Measurements from ENCODE around the gene ESPNL.

Gene ESPNL

GRCh38 chr2:238139196-238140039 is 39.3 kb downstream of the ESPNL start:
- Histone ChIP-seq H3K9me3 (ENCODE audit: control insufficient read depth in 2 of 2, low read length in 2 of 2) (no peaks in the 10 kb centered on the region), H3K27ac (ENCODE audit: low read length) (no peak overlapping the region), H3K36me3 (ENCODE audit: control insufficient read depth in 2 of 2, insufficient read depth in 2 of 2, low read length in 2 of 2) (no peaks in the 10 kb centered on the region), H3K27me3 (ENCODE audit: control insufficient read depth in 1 of 2, insufficient read depth in 2 of 2, low read length in 2 of 2) (no peaks in the 10 kb centered on the region), H3K4me1 (ENCODE audit: control insufficient read depth, insufficient read depth, low read length) (peaks cover 23% of the 10 kb centered on the region), H3K4me3 (ENCODE audit: low read length in 2 of 2) (peak overlapping the region in 1 of 2 donors; percentile 67), H3K9ac (ENCODE audit: low read length in 2 of 2) (no peak overlapping the region)

- no peaks in the 10 kb centered on the region for H3K27me3 ChIP-seq (ENCODE audit: control insufficient read depth in 1 of 2, insufficient read depth in 2 of 2, low read length in 2 of 2)
- peaks cover 23% of the 10 kb centered on the region for H3K4me1 ChIP-seq (ENCODE audit: control insufficient read depth, insufficient read depth, low read length)
- H3K9ac ChIP-seq (ENCODE audit: low read length in 2 of 2): no peak overlapping the region
- no peak overlapping the region for H3K4me3 ChIP-seq (ENCODE audit: low read length in 2 of 2)
- no peaks in the 10 kb centered on the region for H3K9me3 ChIP-seq (ENCODE audit: control insufficient read depth in 2 of 2, low read length in 2 of 2)
- no peaks in the 10 kb centered on the region for H3K36me3 ChIP-seq (ENCODE audit: control insufficient read depth in 2 of 2, insufficient read depth in 2 of 2, low read length in 2 of 2)
- no peak overlapping the region for H3K27ac ChIP-seq (ENCODE audit: low read length)
These were observed 39.9 kb downstream of the ESPNL start for GRCh38 chr2:238140040-238140439.

- Histone ChIP-seq H3K27me3 (ENCODE audit: control insufficient read depth in 1 of 2, insufficient read depth in 2 of 2, low read length in 2 of 2) (no peaks in the 10 kb centered on the region), H3K4me1 (ENCODE audit: control insufficient read depth, insufficient read depth, low read length) (peaks cover 23% of the 10 kb centered on the region), H3K9ac (ENCODE audit: low read length in 2 of 2) (no peak overlapping the region), H3K4me3 (ENCODE audit: low read length in 2 of 2) (no peak overlapping the region), H3K27ac (ENCODE audit: low read length) (no peak overlapping the region), H3K36me3 (ENCODE audit: control insufficient read depth in 2 of 2, insufficient read depth in 2 of 2, low read length in 2 of 2) (no peaks in the 10 kb centered on the region), H3K9me3 (ENCODE audit: control insufficient read depth in 2 of 2, low read length in 2 of 2) (no peaks in the 10 kb centered on the region)
These were observed 40.8 kb downstream of the ESPNL start for GRCh38 chr2:238140721-238141540.

- Histone ChIP-seq H3K9me3 (ENCODE audit: control insufficient read depth in 2 of 2, low read length in 2 of 2) (no peaks in the 10 kb centered on the region), H3K9ac (ENCODE audit: low read length in 2 of 2) (no peak overlapping the region), H3K27me3 (ENCODE audit: control insufficient read depth in 1 of 2, insufficient read depth in 2 of 2, low read length in 2 of 2) (no peaks in the 10 kb centered on the region), H3K27ac (ENCODE audit: low read length) (no peak overlapping the region), H3K4me1 (ENCODE audit: control insufficient read depth, insufficient read depth, low read length) (peaks cover 23% of the 10 kb centered on the region), H3K4me3 (ENCODE audit: low read length in 2 of 2) (no peak overlapping the region), H3K36me3 (ENCODE audit: control insufficient read depth in 2 of 2, insufficient read depth in 2 of 2, low read length in 2 of 2) (no peaks in the 10 kb centered on the region)
These were observed 41.6 kb downstream of the ESPNL start for GRCh38 chr2:238141541-238142318.

GRCh38 chr2:238142382-238143205 is 42.5 kb downstream of the ESPNL start:
- Histone ChIP-seq H3K4me1 (ENCODE audit: control insufficient read depth, insufficient read depth, low read length) (peaks cover 23% of the 10 kb centered on the region), H3K4me3 (ENCODE audit: low read length in 2 of 2) (no peak overlapping the region), H3K27me3 (ENCODE audit: control insufficient read depth in 1 of 2, insufficient read depth in 2 of 2, low read length in 2 of 2) (no peaks in the 10 kb centered on the region), H3K9ac (ENCODE audit: low read length in 2 of 2) (no peak overlapping the region), H3K9me3 (ENCODE audit: control insufficient read depth in 2 of 2, low read length in 2 of 2) (no peaks in the 10 kb centered on the region), H3K36me3 (ENCODE audit: control insufficient read depth in 2 of 2, insufficient read depth in 2 of 2, low read length in 2 of 2) (no peaks in the 10 kb centered on the region), H3K27ac (ENCODE audit: low read length) (no peak overlapping the region)

DNA sequence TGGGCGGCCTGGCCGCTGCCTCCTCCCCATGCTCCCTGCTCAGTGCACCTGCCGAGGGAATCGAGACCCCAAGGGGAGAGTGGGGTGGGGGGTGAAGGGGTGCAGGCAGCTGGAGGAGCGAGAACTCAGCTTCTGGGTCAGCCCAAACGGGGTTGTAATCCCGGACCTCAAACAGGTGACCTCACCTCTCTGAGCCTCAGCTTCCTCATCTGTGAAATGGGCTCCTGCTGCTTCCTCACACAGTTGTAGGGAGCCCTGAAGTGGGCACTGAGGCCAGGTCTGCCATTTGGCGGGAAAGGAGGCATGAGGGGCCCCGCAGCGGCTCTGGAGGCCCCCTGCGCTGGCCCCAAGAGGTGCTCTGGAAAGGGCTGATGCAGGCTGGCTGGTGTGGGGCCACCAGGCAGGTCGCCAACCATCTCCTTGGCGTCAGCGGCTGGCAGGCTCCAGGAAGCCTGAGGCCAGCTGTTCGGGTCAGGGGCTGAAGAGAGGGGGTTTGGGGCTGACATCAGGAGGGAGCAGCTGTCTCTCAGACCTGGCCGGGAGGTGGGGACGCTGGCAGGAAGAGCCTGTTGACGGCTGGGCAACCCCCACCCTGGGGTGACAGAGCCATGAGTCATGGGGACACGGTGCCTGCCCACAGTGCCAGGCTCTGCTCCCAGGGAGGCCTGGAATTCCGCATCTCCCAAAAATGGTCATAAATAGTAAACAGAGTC is 43.3 kb downstream of the ESPNL start:
- Histone ChIP-seq H3K36me3 (ENCODE audit: control insufficient read depth in 2 of 2, insufficient read depth in 2 of 2, low read length in 2 of 2) (no peaks in the 10 kb centered on the region), H3K9ac (ENCODE audit: low read length in 2 of 2) (no peak overlapping the region), H3K4me1 (ENCODE audit: control insufficient read depth, insufficient read depth, low read length) (peaks cover 16% of the 10 kb centered on the region), H3K27ac (ENCODE audit: low read length) (no peak overlapping the region), H3K27me3 (ENCODE audit: control insufficient read depth in 1 of 2, insufficient read depth in 2 of 2, low read length in 2 of 2) (no peaks in the 10 kb centered on the region), H3K4me3 (ENCODE audit: low read length in 2 of 2) (no peak overlapping the region), H3K9me3 (ENCODE audit: control insufficient read depth in 2 of 2, low read length in 2 of 2) (no peaks in the 10 kb centered on the region)

GRCh38 chr2:238144262-238144661 is 44.1 kb downstream of the ESPNL start:
- H3K9me3 ChIP-seq (ENCODE audit: control insufficient read depth in 2 of 2, low read length in 2 of 2): no peaks in the 10 kb centered on the region
- H3K9ac ChIP-seq (ENCODE audit: low read length in 2 of 2): no peak overlapping the region
- H3K27ac ChIP-seq (ENCODE audit: low read length): no peak overlapping the region
- no peak overlapping the region for H3K4me3 ChIP-seq (ENCODE audit: low read length in 2 of 2)
- no peaks in the 10 kb centered on the region for H3K36me3 ChIP-seq (ENCODE audit: control insufficient read depth in 2 of 2, insufficient read depth in 2 of 2, low read length in 2 of 2)
- peaks cover 9% of the 10 kb centered on the region for H3K4me1 ChIP-seq (ENCODE audit: control insufficient read depth, insufficient read depth, low read length)
- no peaks in the 10 kb centered on the region for H3K27me3 ChIP-seq (ENCODE audit: control insufficient read depth in 1 of 2, insufficient read depth in 2 of 2, low read length in 2 of 2)

- Histone ChIP-seq H3K4me3 (ENCODE audit: low read length in 2 of 2) (no peak overlapping the region), H3K4me1 (ENCODE audit: control insufficient read depth, insufficient read depth, low read length) (peaks cover 4% of the 10 kb centered on the region), H3K27me3 (ENCODE audit: control insufficient read depth in 1 of 2, insufficient read depth in 2 of 2, low read length in 2 of 2) (no peaks in the 10 kb centered on the region), H3K9me3 (ENCODE audit: control insufficient read depth in 2 of 2, low read length in 2 of 2) (no peaks in the 10 kb centered on the region), H3K9ac (ENCODE audit: low read length in 2 of 2) (no peak overlapping the region), H3K27ac (ENCODE audit: low read length) (no peak overlapping the region), H3K36me3 (ENCODE audit: control insufficient read depth in 2 of 2, insufficient read depth in 2 of 2, low read length in 2 of 2) (no peaks in the 10 kb centered on the region)
These were observed 44.9 kb downstream of the ESPNL start for GRCh38 chr2:238145046-238145445.

- Histone ChIP-seq H3K9ac (ENCODE audit: low read length in 2 of 2) (no peak overlapping the region), H3K27me3 (ENCODE audit: control insufficient read depth in 1 of 2, insufficient read depth in 2 of 2, low read length in 2 of 2) (no peaks in the 10 kb centered on the region), H3K4me1 (ENCODE audit: control insufficient read depth, insufficient read depth, low read length) (peaks cover 4% of the 10 kb centered on the region), H3K4me3 (ENCODE audit: low read length in 2 of 2) (no peak overlapping the region), H3K9me3 (ENCODE audit: control insufficient read depth in 2 of 2, low read length in 2 of 2) (no peaks in the 10 kb centered on the region), H3K27ac (ENCODE audit: low read length) (no peak overlapping the region), H3K36me3 (ENCODE audit: control insufficient read depth in 2 of 2, insufficient read depth in 2 of 2, low read length in 2 of 2) (no peaks in the 10 kb centered on the region)
These were observed 45.7 kb downstream of the ESPNL start for GRCh38 chr2:238145851-238146250.

All from stomach smooth muscle (tissue), 2 donors.